NCI-H2227 (cell line): ENCODE measurements around the gene GLRB.
"Not testable (repeated sequence)": the region's sequence is repeated elsewhere in the genome, so short reads cannot be mapped to it uniquely, and the experiment has no call there.

Experiments
- DNase-seq: peaks from one replicate; lab custom pipeline; 2025; ENCODE audit not compliant: unreplicated experiment; lab: John Stamatoyannopoulos, UW

Gene GLRB

GRCh38 chr4:157127571-157127970, 51.6 kb downstream of the GLRB start:
- no peak for DNase-seq

- no peak for DNase-seq
These were observed 52.4 kb downstream of the GLRB start for GRCh38 chr4:157128395-157128794.

- no peak for DNase-seq
These were observed 66.0 kb downstream of the GLRB start for GRCh38 chr4:157141976-157142375.

GRCh38 chr4:157143369-157143768, 67.4 kb downstream of the GLRB start:
- no peak for DNase-seq

GRCh38 chr4:157151711-157152110, 75.8 kb downstream of the GLRB start:
- DNase-seq: no peak

- DNase-seq: no peak
These were observed 90.1 kb downstream of the GLRB start for GRCh38 chr4:157165935-157166610.

- DNase-seq: no peak
These were observed 94.4 kb downstream of the GLRB start for GRCh38 chr4:157170321-157170720.

GRCh38 chr4:157172011-157172410, 96.1 kb downstream of the GLRB start:
- DNase-seq: no peak

GRCh38 chr4:157180268-157180667, 104.3 kb downstream of the GLRB start:
- DNase-seq: not testable (repeated sequence)

GRCh38 chr4:157184300-157184699, 108.3 kb downstream of the GLRB start:
- no peak for DNase-seq

- DNase-seq: no peak
These were observed 109.4 kb downstream of the GLRB start for GRCh38 chr4:157185363-157185762.

- DNase-seq: no peak
These were observed 119.4 kb downstream of the GLRB start for GRCh38 chr4:157195374-157195773.

GRCh38 chr4:157196046-157196445, 120.1 kb downstream of the GLRB start:
- DNase-seq: no peak

- no peak for DNase-seq
These were observed 128.8 kb downstream of the GLRB start for GRCh38 chr4:157204634-157205244.

GRCh38 chr4:157217708-157218107, 141.8 kb downstream of the GLRB start:
- peak; percentile 28 for DNase-seq

GRCh38 chr4:157219711-157220370, 143.9 kb downstream of the GLRB start:
- DNase-seq: peak; percentile 43

- DNase-seq: peak; percentile 91
These were observed 144.5 kb downstream of the GLRB start, which contains the start of gene GRIA2 for GRCh38 chr4:157220371-157220881. Gene GRIA2 (plus strand): TSS chr4:157220728. CDS start chr4:157221043, 315 bp downstream.

GRCh38 chr4:157221426-157221894, 145.5 kb downstream of the GLRB start:
- DNase-seq: no peak
